ENCODE results near the gene ZFP1.
"Not testable (repeated sequence)": the region's sequence is repeated elsewhere in the genome, so short reads cannot be mapped to it uniquely, and the experiment has no call there.

ZFP1 gene

GRCh38 chr16:75113541-75114121 is 34.7 kb upstream of the ZFP1 start:
- FAIRE-seq: no peak

- no peak for FAIRE-seq
Measured at GRCh38 chr16:75114179-75114945, 34.0 kb upstream of the ZFP1 start.

- no peak for FAIRE-seq
Measured at GRCh38 chr16:75114946-75115825, 33.1 kb upstream of the ZFP1 start.

- FAIRE-seq: no peak
Measured at GRCh38 chr16:75116081-75116910, 32.0 kb upstream of the ZFP1 start, which contains the start of gene LDHD. TSS of gene LDHD (minus strand) at chr16:75116780. CDS start at chr16:75116720, 60 bp downstream.

GRCh38 chr16:75116911-75117245 is 31.4 kb upstream of the ZFP1 start:
- FAIRE-seq: no peak

GRCh38 chr16:75118943-75119539 is 29.3 kb upstream of the ZFP1 start:
- no peak for FAIRE-seq

- no peak for FAIRE-seq
Measured at GRCh38 chr16:75120253-75120652, 28.1 kb upstream of the ZFP1 start.

GRCh38 chr16:75121949-75122568 is 26.3 kb upstream of the ZFP1 start:
- no peak for FAIRE-seq

GRCh38 chr16:75122609-75123008 is 25.7 kb upstream of the ZFP1 start:
- FAIRE-seq: no peak

GRCh38 chr16:75127713-75128415 is 20.5 kb upstream of the ZFP1 start:
- no peak for FAIRE-seq

GRCh38 chr16:75129421-75130149 is 18.7 kb upstream of the ZFP1 start:
- FAIRE-seq: not testable (repeated sequence)

GRCh38 chr16:75130150-75130771 is 18.1 kb upstream of the ZFP1 start:
- FAIRE-seq: no peak

- no peak for FAIRE-seq
Measured at GRCh38 chr16:75131081-75131480, 17.2 kb upstream of the ZFP1 start.

GRCh38 chr16:75138233-75138632 is 10.1 kb upstream of the ZFP1 start:
- FAIRE-seq: no peak

- FAIRE-seq: no peak
Measured at GRCh38 chr16:75138636-75139035, 9.7 kb upstream of the ZFP1 start.

GRCh38 chr16:75139498-75139897 is 8.8 kb upstream of the ZFP1 start:
- FAIRE-seq: no peak

GRCh38 chr16:75143941-75144340 is 4.4 kb upstream of the ZFP1 start:
- FAIRE-seq: no peak

GRCh38 chr16:75147968-75148310 is 385 bp upstream of the ZFP1 start:
- no peak for FAIRE-seq

GRCh38 chr16:75151798-75152197 is 3.5 kb downstream of the ZFP1 start:
- FAIRE-seq: no peak

- no peak for FAIRE-seq
Measured at GRCh38 chr16:75152635-75153034, 4.3 kb downstream of the ZFP1 start.
